T-helper 2 cell treated with Interferon-gamma antibody and Interleukin-4, amounts not matched to agents 5 μg/mL and 100 μg/mL, for 36 hours (primary cell): ENCODE data around the gene SPRR2D.
"Not testable (repeated sequence)": the region's sequence is repeated elsewhere in the genome, so short reads cannot be mapped to it uniquely, and the experiment has no call there.

Experiments used
- DNase-seq: peaks from one replicate; pipeline ENCODE4 v3.0.0; 2021; ENCODE audit warnings: low spot score
- H3K27ac Mint-ChIP-seq: one replicate; pipeline ENCODE4 v1.8.0; 2021; ENCODE audit warnings: mild to moderate bottlenecking, mixed read lengths
- H3K27me3 Mint-ChIP-seq: one replicate; pipeline ENCODE4 v1.8.0; 2021; ENCODE audit warnings: low read depth, mixed read lengths
- H3K36me3 Mint-ChIP-seq: one replicate; pipeline ENCODE4 v1.8.0; 2021; ENCODE audit warnings: low read depth, mixed read lengths
- H3K4me1 Mint-ChIP-seq: one replicate; pipeline ENCODE4 v1.8.0; 2021; ENCODE audit warnings: low read depth, mixed read lengths
- H3K4me3 Mint-ChIP-seq: one replicate; pipeline ENCODE4 v1.8.0; 2022; ENCODE audit warnings: mild to moderate bottlenecking, moderate library complexity, mixed read lengths
- H3K9me3 Mint-ChIP-seq: one replicate; pipeline ENCODE4 v1.8.0; 2021; ENCODE audit warnings: mixed read lengths

SPRR2D gene

GRCh38 chr1:153032073-153032472, 8.8 kb downstream of the SPRR2D start:
- no peaks in the 10 kb centered on the region for H3K9me3 Mint-ChIP-seq
- no peaks in the 10 kb centered on the region for H3K4me1 Mint-ChIP-seq
- no peak for DNase-seq
- H3K27me3 Mint-ChIP-seq, result peaks cover 2% of the 10 kb centered on the region
- no peak overlapping the region for H3K27ac Mint-ChIP-seq
- H3K4me3 Mint-ChIP-seq, result no peak overlapping the region
- H3K36me3 Mint-ChIP-seq, result no peaks in the 10 kb centered on the region

- Mint-ChIP-seq H3K9me3 (no peaks in the 10 kb centered on the region), H3K27me3 (peaks cover 2% of the 10 kb centered on the region), H3K4me3 (no peak within 1 kb of the TSS), H3K36me3 (no peaks in the 10 kb centered on the region), H3K27ac (no peak within 1 kb of the TSS), H3K4me1 (no peaks in the 10 kb centered on the region)
- no peak for DNase-seq
Measured at GRCh38 chr1:153030895-153031294, 10.0 kb downstream of the SPRR2D start, which contains the start of gene SPRR1B. Gene SPRR1B (plus strand): TSS chr1:153031203. CDS start chr1:153032346, 1,143 bp downstream.

- H3K27ac Mint-ChIP-seq, result no peak overlapping the region
- no peak for DNase-seq
- no peaks in the 10 kb centered on the region for H3K4me1 Mint-ChIP-seq
- H3K9me3 Mint-ChIP-seq, result no peaks in the 10 kb centered on the region
- no peak overlapping the region for H3K4me3 Mint-ChIP-seq
- H3K36me3 Mint-ChIP-seq, result no peaks in the 10 kb centered on the region
- no peaks in the 10 kb centered on the region for H3K27me3 Mint-ChIP-seq
Measured at GRCh38 chr1:153028766-153029165, 12.2 kb downstream of the SPRR2D start.

- no peak overlapping the region for H3K27ac Mint-ChIP-seq
- H3K4me1 Mint-ChIP-seq, result no peaks in the 10 kb centered on the region
- H3K36me3 Mint-ChIP-seq, result no peaks in the 10 kb centered on the region
- peaks cover 11% of the 10 kb centered on the region for H3K27me3 Mint-ChIP-seq
- no peak for DNase-seq
- no peaks in the 10 kb centered on the region for H3K9me3 Mint-ChIP-seq
- no peak overlapping the region for H3K4me3 Mint-ChIP-seq
Measured at GRCh38 chr1:153025797-153026196, 15.1 kb downstream of the SPRR2D start.

- H3K27ac Mint-ChIP-seq, result no peak overlapping the region
- H3K4me3 Mint-ChIP-seq, result no peak overlapping the region
- no peaks in the 10 kb centered on the region for H3K4me1 Mint-ChIP-seq
- no peak for DNase-seq
- no peaks in the 10 kb centered on the region for H3K9me3 Mint-ChIP-seq
- H3K36me3 Mint-ChIP-seq, result no peaks in the 10 kb centered on the region
- peaks cover 14% of the 10 kb centered on the region for H3K27me3 Mint-ChIP-seq
Measured at GRCh38 chr1:153024413-153024812, 16.5 kb downstream of the SPRR2D start.

GRCh38 chr1:153023109-153023508, 17.8 kb downstream of the SPRR2D start:
- peaks cover 15% of the 10 kb centered on the region for H3K27me3 Mint-ChIP-seq
- no peak overlapping the region for H3K27ac Mint-ChIP-seq
- no peaks in the 10 kb centered on the region for H3K9me3 Mint-ChIP-seq

GRCh38 chr1:153022340-153022739, 18.6 kb downstream of the SPRR2D start:
- not testable (repeated sequence) for H3K9me3 Mint-ChIP-seq, DNase-seq, H3K4me3 Mint-ChIP-seq, H3K4me1 Mint-ChIP-seq, H3K27ac Mint-ChIP-seq, H3K36me3 Mint-ChIP-seq
- H3K27me3 Mint-ChIP-seq, result peaks cover 15% of the 10 kb centered on the region

More at GRCh38 chr1:153023109-153023508, 17.8 kb downstream of the SPRR2D start:
- Mint-ChIP-seq H3K36me3 (no peaks in the 10 kb centered on the region), H3K4me3 (no peak overlapping the region), H3K4me1 (no peaks in the 10 kb centered on the region)
- DNase-seq, result no peak

GRCh38 chr1:153021829-153022228, 19.1 kb downstream of the SPRR2D start:
- not testable (repeated sequence) for DNase-seq, H3K9me3 Mint-ChIP-seq, H3K4me1 Mint-ChIP-seq, H3K4me3 Mint-ChIP-seq, H3K27ac Mint-ChIP-seq, H3K36me3 Mint-ChIP-seq
- H3K27me3 Mint-ChIP-seq, result peaks cover 15% of the 10 kb centered on the region

- not testable (repeated sequence) for H3K4me3 Mint-ChIP-seq, DNase-seq, H3K27me3 Mint-ChIP-seq, H3K27ac Mint-ChIP-seq, H3K4me1 Mint-ChIP-seq, H3K9me3 Mint-ChIP-seq, H3K36me3 Mint-ChIP-seq
Measured at GRCh38 chr1:153011235-153011758, 29.6 kb downstream of the SPRR2D start.

- DNase-seq, result no peak
- Mint-ChIP-seq H3K27ac (no peak within 1 kb of the TSS), H3K27me3 (peaks cover 2% of the 10 kb centered on the region), H3K36me3 (no peaks in the 10 kb centered on the region), H3K9me3 (no peaks in the 10 kb centered on the region), H3K4me3 (no peak within 1 kb of the TSS), H3K4me1 (no peaks in the 10 kb centered on the region)
Measured at GRCh38 chr1:153001382-153001781, 39.5 kb downstream of the SPRR2D start, which contains the start of gene SPRR3. Gene SPRR3 (plus strand): TSS chr1:153001749. CDS start chr1:153003021, 1,272 bp downstream.

- H3K9me3 Mint-ChIP-seq, result no peaks in the 10 kb centered on the region
- no peak overlapping the region for H3K27ac Mint-ChIP-seq
- peaks cover 5% of the 10 kb centered on the region for H3K27me3 Mint-ChIP-seq
- DNase-seq, result no peak
- no peak overlapping the region for H3K4me3 Mint-ChIP-seq
- no peaks in the 10 kb centered on the region for H3K36me3 Mint-ChIP-seq
- no peaks in the 10 kb centered on the region for H3K4me1 Mint-ChIP-seq
Measured at GRCh38 chr1:153000294-153000693, 40.6 kb downstream of the SPRR2D start.

- H3K36me3 Mint-ChIP-seq, result no peaks in the 10 kb centered on the region
- H3K27me3 Mint-ChIP-seq, result peaks cover 5% of the 10 kb centered on the region
- H3K27ac Mint-ChIP-seq, result no peak overlapping the region
- no peaks in the 10 kb centered on the region for H3K9me3 Mint-ChIP-seq
- H3K4me3 Mint-ChIP-seq, result no peak overlapping the region
- no peak for DNase-seq
- H3K4me1 Mint-ChIP-seq, result no peaks in the 10 kb centered on the region
Measured at GRCh38 chr1:152999818-153000217, 41.1 kb downstream of the SPRR2D start.

- Mint-ChIP-seq H3K36me3 (no peaks in the 10 kb centered on the region), H3K4me1 (no peaks in the 10 kb centered on the region), H3K27me3 (peaks cover 5% of the 10 kb centered on the region), H3K9me3 (no peaks in the 10 kb centered on the region), H3K4me3 (no peak overlapping the region), H3K27ac (no peak overlapping the region)
- DNase-seq, result no peak
Measured at GRCh38 chr1:152998476-152998875, 42.4 kb downstream of the SPRR2D start.

GRCh38 chr1:152997901-152998300, 43.0 kb downstream of the SPRR2D start:
- Mint-ChIP-seq H3K4me3 (no peak overlapping the region), H3K36me3 (no peaks in the 10 kb centered on the region)
- DNase-seq, result no peak

More at GRCh38 chr1:152997901-152998300, 43.0 kb downstream of the SPRR2D start:
- H3K9me3 Mint-ChIP-seq, result no peaks in the 10 kb centered on the region
- peaks cover 5% of the 10 kb centered on the region for H3K27me3 Mint-ChIP-seq
- no peaks in the 10 kb centered on the region for H3K4me1 Mint-ChIP-seq
- no peak overlapping the region for H3K27ac Mint-ChIP-seq
